Fibroblast of mammary gland (primary cell): Measurements from ENCODE around the gene ATP4B.

Experiments used
- DNase-seq: peaks from one replicate; pipeline ENCODE4 v3.0.0-alpha.2; 2010; ENCODE audit warnings: low read depth
- H3K4me3 ChIP-seq: 2 replicates; pipeline ENCODE4 v1.5.1; 2011; ENCODE audit warnings: low read depth, mild to moderate bottlenecking, low read length, moderate library complexity; ENCODE audit not compliant: control insufficient read depth
- CTCF ChIP-seq: conservative IDR thresholded peaks from 2 replicates; pipeline ENCODE4 v1.5.1; 2011; ENCODE audit warnings: low read depth, low read length, inconsistent platforms; ENCODE audit not compliant: control insufficient read depth, insufficient read depth

Gene ATP4B

GRCh38 chr13:113664751-113665596 is 7.0 kb upstream of the ATP4B start:
- no peak for TF ChIP-seq CTCF
- no peak for DNase-seq
- H3K4me3 ChIP-seq: no peak overlapping the region

- no peak for DNase-seq
- TF ChIP-seq CTCF: no peak
- no peak overlapping the region for H3K4me3 ChIP-seq
Measured at GRCh38 chr13:113663934-113664333, 5.9 kb upstream of the ATP4B start.

- TF ChIP-seq CTCF: no peak
- H3K4me3 ChIP-seq: no peak overlapping the region
- DNase-seq: no peak
Measured at GRCh38 chr13:113661509-113661908, 3.5 kb upstream of the ATP4B start.

GRCh38 chr13:113660066-113660465 is 2.1 kb upstream of the ATP4B start:
- DNase-seq: no peak

GRCh38 chr13:113659337-113659736 is 1.3 kb upstream of the ATP4B start:
- no peak overlapping the region for H3K4me3 ChIP-seq
- no peak for TF ChIP-seq CTCF
- no peak for DNase-seq

More at GRCh38 chr13:113660066-113660465, 2.1 kb upstream of the ATP4B start:
- no peak overlapping the region for H3K4me3 ChIP-seq
- no peak for TF ChIP-seq CTCF

- H3K4me3 ChIP-seq: no peak overlapping the region
- no peak for TF ChIP-seq CTCF
- DNase-seq: no peak
Measured at GRCh38 chr13:113658836-113659235, 838 bp upstream of the ATP4B start.
